ENCODE results near the gene ARID5A.

The ARID5A gene

DNA sequence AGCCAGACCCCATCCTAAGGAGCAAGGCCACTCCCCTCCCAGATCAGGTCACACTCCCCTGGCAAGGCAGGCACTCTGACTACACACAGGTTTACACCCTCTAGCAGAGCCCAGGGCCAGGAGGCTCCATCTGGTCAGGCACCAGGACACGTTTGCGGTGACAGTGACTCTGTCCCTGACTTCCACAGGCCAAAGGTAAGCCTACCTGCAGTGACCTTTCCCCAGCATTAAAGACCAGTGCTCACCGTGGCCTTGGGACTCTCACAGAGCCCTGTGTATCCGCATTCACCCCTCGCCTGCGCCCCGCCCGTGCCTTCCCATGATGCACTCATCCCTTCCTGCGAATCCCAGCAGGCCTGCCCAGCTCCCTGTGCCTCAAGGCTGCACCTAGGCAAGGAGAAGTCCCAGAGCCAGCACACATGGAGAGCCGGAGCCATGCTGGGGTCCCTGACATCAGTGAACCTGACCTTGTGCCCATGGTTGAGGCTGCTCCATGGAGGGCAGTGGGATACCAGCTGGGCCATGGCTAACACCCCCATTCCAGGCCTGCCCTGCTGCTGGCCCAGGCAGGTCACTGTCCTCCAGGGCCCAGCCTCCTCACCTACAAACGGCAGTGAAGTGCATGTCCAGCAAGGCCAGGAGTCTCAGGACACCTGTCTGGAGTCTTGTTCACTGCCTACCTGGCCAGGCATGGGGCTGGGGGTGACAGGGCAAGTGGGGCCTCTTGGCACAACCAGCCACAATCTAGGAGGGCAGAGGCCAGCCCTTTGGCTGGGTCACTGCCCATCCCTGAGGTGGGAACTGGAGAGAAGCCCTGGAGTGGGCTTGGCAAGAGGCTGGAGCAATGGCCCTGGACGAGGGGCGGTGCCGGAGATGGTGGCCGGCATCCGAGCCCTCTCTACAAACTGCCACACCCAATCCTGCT is 34.4 kb upstream of the ARID5A start:
- H3K4me3 Mint-ChIP-seq = peak overlapping the region; percentile 21
- DNase-seq (ENCODE audit: low spot score) = peak; percentile 2
- H3K36me3 Mint-ChIP-seq (ENCODE audit: low read depth) = no peaks in the 10 kb centered on the region
- H3K27ac Mint-ChIP-seq = peak overlapping the region; percentile 67
- peaks cover 13% of the 10 kb centered on the region for H3K4me1 Mint-ChIP-seq (ENCODE audit: low read depth)
- H3K9me3 Mint-ChIP-seq = no peaks in the 10 kb centered on the region
- H3K27me3 Mint-ChIP-seq (ENCODE audit: low read depth) = no peaks in the 10 kb centered on the region

DNA sequence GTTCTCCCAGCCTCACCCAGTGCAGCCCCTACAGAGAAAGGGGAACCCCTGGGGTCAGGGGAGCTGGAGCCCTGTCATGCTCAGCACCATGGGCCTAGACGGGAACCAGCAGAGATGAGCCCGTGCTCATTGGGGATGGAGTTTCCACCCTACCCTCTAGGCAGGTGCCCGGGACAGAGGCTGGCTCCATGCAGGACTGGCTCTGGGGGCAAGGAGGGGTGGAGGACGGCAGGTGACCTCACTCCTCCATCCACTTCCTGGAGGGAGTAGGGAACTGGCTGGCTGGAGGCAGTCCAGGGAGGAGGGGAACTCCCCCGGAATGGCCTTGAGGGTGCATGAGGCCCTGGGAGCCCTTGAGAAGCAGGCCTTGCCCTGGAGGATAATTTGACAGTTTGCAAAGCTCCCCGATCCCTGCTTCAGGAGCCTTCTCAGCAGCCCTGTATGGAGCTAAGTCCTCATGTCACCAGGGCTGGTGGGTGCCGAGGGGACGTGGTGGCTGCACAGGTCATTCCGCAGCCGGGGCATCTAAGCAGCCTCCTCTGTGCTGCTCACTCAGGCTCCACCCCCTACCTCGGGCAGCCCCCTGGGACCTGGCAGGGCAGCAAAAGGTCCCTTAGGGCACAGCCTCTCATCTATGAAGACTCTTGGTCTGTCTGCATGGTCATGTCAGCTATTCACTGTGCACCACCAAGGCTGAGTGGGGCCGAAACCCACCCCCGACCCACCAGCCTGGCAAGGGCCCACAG is 33.5 kb upstream of the ARID5A start:
- H3K27ac Mint-ChIP-seq = no peak overlapping the region
- H3K9me3 Mint-ChIP-seq = no peaks in the 10 kb centered on the region
- peaks cover 20% of the 10 kb centered on the region for H3K4me1 Mint-ChIP-seq (ENCODE audit: low read depth)
- no peaks in the 10 kb centered on the region for H3K27me3 Mint-ChIP-seq (ENCODE audit: low read depth)
- no peaks in the 10 kb centered on the region for H3K36me3 Mint-ChIP-seq (ENCODE audit: low read depth)
- peak; percentile 2 for DNase-seq (ENCODE audit: low spot score)
- H3K4me3 Mint-ChIP-seq = no peak overlapping the region

DNA sequence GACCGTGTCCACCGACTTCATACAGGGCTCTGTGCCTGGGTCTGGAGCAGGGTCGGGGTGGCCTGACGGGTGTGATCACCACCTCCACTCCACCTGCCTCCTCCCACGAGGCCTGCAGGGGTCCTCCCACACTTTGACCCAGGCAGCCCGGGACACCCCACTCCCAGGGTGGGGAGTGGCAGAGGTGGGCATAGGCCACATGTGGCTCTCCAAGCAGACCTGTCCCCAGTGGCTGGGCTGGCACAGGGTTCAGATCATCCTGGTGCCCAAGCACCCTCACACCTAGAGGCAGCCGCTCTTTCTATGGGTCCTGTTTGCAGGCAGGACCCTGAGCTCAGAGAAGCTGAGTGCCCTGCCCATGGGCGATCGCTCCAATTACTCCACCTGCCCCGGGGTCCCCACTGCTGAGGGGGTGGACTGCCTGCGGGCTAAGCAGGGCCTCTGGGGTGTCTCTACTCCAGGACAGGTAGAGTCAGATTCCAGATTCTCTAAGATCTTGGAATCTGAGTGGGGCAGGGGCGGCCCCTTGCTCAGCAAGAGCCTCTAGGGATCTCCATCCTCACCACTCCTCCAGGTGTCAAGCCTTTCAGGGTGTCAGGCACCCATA is 32.8 kb upstream of the ARID5A start:
- DNase-seq (ENCODE audit: low spot score) = no peak
- no peaks in the 10 kb centered on the region for H3K36me3 Mint-ChIP-seq (ENCODE audit: low read depth)
- peaks cover 21% of the 10 kb centered on the region for H3K4me1 Mint-ChIP-seq (ENCODE audit: low read depth)
- no peaks in the 10 kb centered on the region for H3K27me3 Mint-ChIP-seq (ENCODE audit: low read depth)
- H3K9me3 Mint-ChIP-seq = no peaks in the 10 kb centered on the region
- no peak overlapping the region for H3K4me3 Mint-ChIP-seq
- no peak overlapping the region for H3K27ac Mint-ChIP-seq

DNA sequence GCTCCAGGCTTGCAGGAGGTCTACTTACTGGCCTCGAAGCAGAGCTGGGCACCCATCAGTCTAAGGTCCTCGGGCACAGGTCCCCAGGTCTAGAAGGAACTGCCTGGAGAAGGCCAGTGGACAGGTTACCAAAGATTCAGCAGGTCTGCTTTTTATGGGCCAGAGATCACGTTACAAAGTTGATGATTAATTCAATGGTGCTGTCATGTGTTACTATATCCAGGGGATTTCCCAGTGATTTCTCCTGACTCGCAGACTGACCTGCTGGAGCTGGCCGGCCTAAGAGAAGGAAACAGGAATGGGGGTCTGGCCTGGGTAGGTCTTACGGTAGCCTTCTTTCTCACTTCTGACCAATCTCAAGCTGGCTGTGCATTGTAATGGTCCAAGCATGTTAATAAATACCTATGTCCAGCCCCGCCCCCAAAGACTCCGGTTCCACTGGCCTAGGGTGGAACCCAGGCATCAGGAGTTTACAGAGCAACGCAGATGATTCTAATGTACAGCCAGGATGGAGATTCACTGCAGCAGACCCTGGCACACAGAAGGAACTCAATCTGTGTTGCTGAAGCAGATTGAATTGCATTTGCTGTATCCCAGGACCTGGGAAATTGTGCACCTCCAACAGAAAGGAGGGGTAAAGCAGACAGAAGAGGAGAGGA is 31.2 kb upstream of the ARID5A start, which contains the start of gene NEURL3:
NEURL3 (minus strand) TSS at position 127 of the 659 bp plus-strand sequence; CDS start at position 56, 71 bp downstream.
- DNase-seq (ENCODE audit: low spot score) = no peak
- Mint-ChIP-seq H3K27me3 (ENCODE audit: low read depth) (no peaks in the 10 kb centered on the region), H3K27ac (no peak within 1 kb of the TSS), H3K4me1 (ENCODE audit: low read depth) (peaks cover 30% of the 10 kb centered on the region), H3K9me3 (no peaks in the 10 kb centered on the region), H3K4me3 (no peak within 1 kb of the TSS), H3K36me3 (ENCODE audit: low read depth) (no peaks in the 10 kb centered on the region)

DNA sequence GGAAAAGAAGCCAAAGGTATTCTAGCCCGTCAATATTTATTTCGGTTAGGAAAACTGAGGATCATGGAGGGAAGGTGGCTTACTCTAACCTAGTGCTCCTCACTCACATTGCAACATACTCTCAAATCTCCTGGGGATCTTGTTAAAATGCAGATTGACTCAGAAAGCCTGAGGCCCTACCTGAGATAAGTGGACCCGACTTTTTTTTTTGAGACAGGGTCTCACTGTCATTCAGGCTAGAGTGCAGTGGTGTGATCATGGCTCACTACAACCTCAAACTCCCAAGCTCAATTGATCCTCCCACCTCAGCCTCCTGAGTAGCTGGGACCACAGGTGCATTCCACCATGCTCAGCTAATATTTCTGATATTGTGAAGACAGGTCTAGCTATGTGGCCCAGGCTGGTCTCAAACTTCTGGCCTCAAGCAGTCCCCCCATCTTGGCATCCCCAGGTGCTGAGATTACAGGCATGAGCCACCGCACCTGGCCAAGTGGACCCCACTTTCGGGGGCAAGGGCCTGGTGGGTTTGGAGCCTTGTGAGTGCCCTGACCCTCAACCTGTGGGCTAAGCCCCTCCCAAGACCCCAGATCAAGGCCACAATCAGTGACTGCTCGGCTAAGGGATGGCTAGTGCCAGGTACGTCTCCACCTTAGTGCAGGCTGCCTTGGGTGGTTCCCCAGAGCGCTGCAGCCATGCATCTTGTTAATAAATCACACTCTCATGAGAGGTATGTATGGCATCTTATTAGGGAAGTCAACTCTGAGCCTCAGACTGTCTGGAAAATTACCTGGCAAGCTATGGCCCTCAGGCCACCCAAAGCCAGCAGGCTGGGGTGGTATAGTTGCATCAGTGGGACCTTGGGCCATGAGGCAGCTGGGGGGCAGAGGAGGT is 30.3 kb upstream of the ARID5A start:
- Mint-ChIP-seq H3K36me3 (ENCODE audit: low read depth) (no peaks in the 10 kb centered on the region), H3K4me1 (ENCODE audit: low read depth) (peaks cover 28% of the 10 kb centered on the region), H3K4me3 (no peak overlapping the region), H3K9me3 (no peaks in the 10 kb centered on the region), H3K27ac (no peak overlapping the region), H3K27me3 (ENCODE audit: low read depth) (no peaks in the 10 kb centered on the region)
- DNase-seq (ENCODE audit: low spot score) = no peak

DNA sequence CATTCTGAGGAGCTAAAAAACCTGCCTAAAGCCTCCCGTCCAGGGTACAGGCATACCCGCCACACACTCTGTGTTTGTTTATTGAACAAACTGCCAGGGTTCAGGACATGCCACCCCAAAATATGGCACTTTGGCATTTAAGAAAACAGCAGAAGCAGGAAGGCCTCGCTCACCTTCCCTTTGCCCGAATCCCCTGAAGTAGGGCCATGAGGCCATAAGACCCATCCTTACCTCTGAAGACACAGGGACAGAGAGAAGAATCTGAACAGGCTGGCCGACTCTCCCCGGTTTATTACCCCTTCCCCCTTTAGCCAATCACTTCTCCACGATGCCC is 29.7 kb upstream of the ARID5A start:
- no peaks in the 10 kb centered on the region for H3K27me3 Mint-ChIP-seq (ENCODE audit: low read depth)
- no peak overlapping the region for H3K4me3 Mint-ChIP-seq
- no peaks in the 10 kb centered on the region for H3K36me3 Mint-ChIP-seq (ENCODE audit: low read depth)
- no peak for DNase-seq (ENCODE audit: low spot score)
- peaks cover 22% of the 10 kb centered on the region for H3K4me1 Mint-ChIP-seq (ENCODE audit: low read depth)
- H3K9me3 Mint-ChIP-seq = no peaks in the 10 kb centered on the region
- no peak overlapping the region for H3K27ac Mint-ChIP-seq

DNA sequence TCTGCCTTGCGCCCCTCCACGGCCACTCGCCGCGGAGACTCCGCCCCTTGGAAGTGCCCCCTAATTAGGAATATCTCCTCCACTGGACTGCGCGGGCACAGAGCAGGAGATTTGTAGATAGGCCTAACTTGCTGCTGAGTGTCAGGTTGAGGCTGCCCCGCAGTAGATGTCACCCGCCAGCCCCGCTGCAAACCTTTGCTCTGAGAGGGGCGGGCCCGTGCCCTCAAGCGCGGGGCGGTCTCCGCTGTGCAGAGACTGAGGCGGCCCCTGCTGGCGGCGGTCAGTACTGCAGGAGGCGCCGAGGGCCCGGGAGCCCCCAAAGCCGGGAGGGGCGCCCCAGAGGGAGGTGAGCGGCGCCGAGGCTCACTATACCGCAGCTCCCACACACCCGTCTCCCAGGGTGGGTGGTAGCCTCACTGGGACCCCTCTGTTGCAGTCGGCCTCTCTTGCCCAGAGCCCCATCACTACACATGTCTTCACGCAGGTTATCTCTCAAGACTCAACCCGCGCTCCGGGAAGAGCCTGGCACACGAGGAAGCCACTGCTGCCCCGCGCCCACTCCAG is 28.5 kb upstream of the ARID5A start:
- no peak overlapping the region for H3K27ac Mint-ChIP-seq
- peak; percentile 83 for DNase-seq (ENCODE audit: low spot score)
- H3K4me1 Mint-ChIP-seq (ENCODE audit: low read depth) = peaks cover 19% of the 10 kb centered on the region
- no peaks in the 10 kb centered on the region for H3K36me3 Mint-ChIP-seq (ENCODE audit: low read depth)
- H3K9me3 Mint-ChIP-seq = no peaks in the 10 kb centered on the region
- H3K27me3 Mint-ChIP-seq (ENCODE audit: low read depth) = no peaks in the 10 kb centered on the region
- H3K4me3 Mint-ChIP-seq = peak overlapping the region; percentile 74

DNA sequence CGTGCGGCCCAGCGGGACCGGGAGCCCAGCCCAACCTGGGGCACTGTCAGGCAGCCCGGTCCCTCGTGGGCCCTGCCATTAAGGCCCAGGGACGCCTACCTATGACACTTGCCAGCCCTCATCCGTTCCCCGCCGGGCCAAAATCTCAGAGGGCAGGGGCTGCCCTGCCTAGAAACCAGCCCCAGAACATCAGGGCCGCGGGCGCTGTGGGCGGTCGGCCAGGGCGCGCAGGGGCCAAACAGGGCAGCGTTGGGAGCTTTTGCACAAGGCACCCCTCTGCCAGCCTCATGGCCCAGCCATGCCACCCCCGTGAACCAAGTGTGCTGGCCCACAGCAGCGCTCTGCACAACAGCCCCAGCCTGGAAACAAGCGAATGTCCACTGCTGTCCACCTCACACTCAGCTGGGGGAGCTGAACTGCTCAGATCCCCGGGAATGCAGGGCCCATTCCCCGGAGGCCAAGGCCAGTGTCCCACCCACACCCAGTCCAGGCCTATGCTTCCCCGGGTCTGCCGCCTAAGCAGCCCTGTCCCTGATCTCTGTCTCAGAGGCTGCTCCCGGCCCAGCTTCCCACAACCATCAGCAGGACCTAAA is 27.9 kb upstream of the ARID5A start:
- Mint-ChIP-seq H3K4me1 (ENCODE audit: low read depth) (peaks cover 19% of the 10 kb centered on the region), H3K27ac (no peak overlapping the region), H3K36me3 (ENCODE audit: low read depth) (no peaks in the 10 kb centered on the region), H3K4me3 (no peak overlapping the region), H3K9me3 (no peaks in the 10 kb centered on the region), H3K27me3 (ENCODE audit: low read depth) (no peaks in the 10 kb centered on the region)
- DNase-seq (ENCODE audit: low spot score) = no peak

DNA sequence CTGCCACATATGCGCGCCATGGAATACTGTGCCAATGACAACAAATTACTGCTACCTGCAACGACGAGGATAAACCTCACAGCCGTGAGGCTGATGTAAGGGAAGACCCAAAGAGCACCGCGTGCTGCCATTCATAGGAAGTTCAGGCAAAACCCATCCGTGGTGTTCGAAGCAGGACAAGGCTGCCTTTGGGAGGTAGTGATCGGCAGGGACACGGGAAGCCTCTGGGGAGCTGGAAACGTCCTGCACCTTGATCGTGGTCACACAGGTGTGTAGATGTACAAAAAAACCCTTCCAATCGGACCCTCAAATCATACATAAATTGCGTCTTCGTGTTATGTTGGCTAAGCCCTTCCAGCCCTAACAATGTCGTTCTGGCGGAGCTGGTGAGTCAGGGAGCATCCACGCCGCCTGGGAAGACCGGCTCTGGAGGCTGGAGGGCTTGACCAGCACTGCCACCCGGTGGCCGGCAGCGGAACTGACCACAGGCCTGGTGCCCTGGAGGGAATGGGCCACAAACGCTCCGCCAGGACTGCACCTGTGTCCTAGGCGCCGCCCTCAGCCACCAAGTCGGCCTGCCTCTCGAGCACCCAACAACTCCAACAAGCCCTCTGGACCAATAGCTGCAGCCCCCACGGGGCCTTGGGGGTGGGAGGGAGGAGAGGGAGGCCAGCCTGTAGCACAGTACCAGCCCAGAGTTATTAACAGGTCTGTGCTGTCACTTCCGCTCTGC is 27.3 kb upstream of the ARID5A start:
- no peak overlapping the region for H3K4me3 Mint-ChIP-seq
- H3K27ac Mint-ChIP-seq = no peak overlapping the region
- no peaks in the 10 kb centered on the region for H3K27me3 Mint-ChIP-seq (ENCODE audit: low read depth)
- H3K9me3 Mint-ChIP-seq = no peaks in the 10 kb centered on the region
- H3K36me3 Mint-ChIP-seq (ENCODE audit: low read depth) = no peaks in the 10 kb centered on the region
- DNase-seq (ENCODE audit: low spot score) = peak; percentile 59
- peaks cover 19% of the 10 kb centered on the region for H3K4me1 Mint-ChIP-seq (ENCODE audit: low read depth)

DNA sequence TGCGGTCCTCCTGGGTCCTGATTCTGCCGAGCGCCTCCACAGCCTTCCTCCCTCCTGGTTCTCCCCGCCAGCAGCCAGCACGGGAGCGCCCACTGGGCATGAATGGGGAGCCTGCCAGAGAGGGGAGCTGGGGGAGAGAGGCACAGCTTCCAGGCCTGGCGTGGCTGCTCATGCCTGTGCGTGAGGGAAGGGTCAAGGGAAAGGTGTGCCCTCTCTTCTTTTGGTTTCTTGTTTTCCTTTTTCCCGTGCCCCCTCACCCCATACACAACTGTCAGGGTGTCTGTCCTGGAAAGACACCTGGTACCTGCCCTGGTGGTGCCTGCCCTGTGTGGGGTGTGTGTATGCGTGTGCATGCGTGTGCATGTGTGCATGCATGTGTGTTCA is 26.7 kb upstream of the ARID5A start:
- no peak for DNase-seq (ENCODE audit: low spot score)
- no peaks in the 10 kb centered on the region for H3K9me3 Mint-ChIP-seq
- peaks cover 19% of the 10 kb centered on the region for H3K4me1 Mint-ChIP-seq (ENCODE audit: low read depth)
- H3K27ac Mint-ChIP-seq = no peak overlapping the region
- H3K27me3 Mint-ChIP-seq (ENCODE audit: low read depth) = no peaks in the 10 kb centered on the region
- H3K36me3 Mint-ChIP-seq (ENCODE audit: low read depth) = no peaks in the 10 kb centered on the region
- H3K4me3 Mint-ChIP-seq = no peak overlapping the region

DNA sequence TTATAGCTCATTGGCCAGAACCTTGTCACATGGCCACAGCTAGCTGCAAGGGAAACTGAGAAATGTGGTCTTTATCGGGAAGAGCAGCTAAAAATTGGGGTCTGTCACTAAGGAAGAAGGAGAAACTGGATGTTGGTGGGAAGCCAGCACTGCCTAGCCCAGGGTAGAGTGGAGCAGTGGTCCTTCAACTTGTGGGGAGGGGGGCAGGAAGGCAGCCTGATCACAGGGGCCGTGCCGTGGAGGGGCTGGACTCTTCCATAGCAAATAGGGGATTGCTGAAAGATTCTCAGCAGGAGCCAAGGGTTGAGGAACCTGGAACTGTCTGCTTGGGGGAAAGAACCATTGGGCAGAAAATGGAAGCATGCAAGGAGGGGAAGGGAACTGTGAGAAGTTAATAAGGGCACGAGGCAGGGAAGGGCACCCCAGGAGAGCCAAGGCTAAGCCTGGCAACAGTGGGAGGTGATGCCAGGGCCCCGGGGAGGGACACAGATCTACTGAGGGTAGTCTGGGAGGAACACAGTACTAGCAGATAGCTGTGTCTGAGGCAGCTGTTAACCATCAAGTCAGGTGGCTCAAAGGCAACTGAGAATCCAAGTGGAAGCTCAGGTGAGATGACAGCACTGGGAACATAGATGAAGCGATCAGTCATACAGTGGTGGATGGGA is 25.5 kb upstream of the ARID5A start:
- peaks cover 5% of the 10 kb centered on the region for H3K9me3 Mint-ChIP-seq
- no peaks in the 10 kb centered on the region for H3K27me3 Mint-ChIP-seq (ENCODE audit: low read depth)
- peaks cover 19% of the 10 kb centered on the region for H3K4me1 Mint-ChIP-seq (ENCODE audit: low read depth)
- no peak overlapping the region for H3K27ac Mint-ChIP-seq
- peaks cover 2% of the 10 kb centered on the region for H3K36me3 Mint-ChIP-seq (ENCODE audit: low read depth)
- no peak overlapping the region for H3K4me3 Mint-ChIP-seq
- no peak for DNase-seq (ENCODE audit: low spot score)

DNA sequence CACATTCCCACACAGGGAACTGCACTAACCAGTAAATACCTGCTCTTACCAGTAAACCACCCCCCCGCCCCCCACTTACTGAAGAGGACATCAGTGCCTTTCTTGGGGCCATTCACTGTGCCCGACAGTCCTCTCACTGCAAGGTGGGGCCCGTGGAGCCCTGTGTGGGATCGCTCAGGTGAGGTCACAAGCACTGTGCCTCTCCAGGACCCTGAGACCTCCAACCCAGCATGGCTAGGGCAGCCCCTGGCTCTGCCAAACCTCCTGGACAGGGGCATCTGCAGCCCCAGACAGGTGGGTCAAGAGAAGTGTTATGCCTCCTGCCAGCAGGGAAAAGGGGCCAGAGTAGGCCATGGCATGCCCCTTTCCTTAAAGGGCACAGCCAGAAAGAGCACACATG is 24.7 kb upstream of the ARID5A start:
- Mint-ChIP-seq H3K27ac (no peak overlapping the region), H3K36me3 (ENCODE audit: low read depth) (peaks cover 8% of the 10 kb centered on the region), H3K4me3 (no peak overlapping the region)

More for the DNA sequence above, 24.7 kb upstream of the ARID5A start:
- peaks cover 19% of the 10 kb centered on the region for H3K4me1 Mint-ChIP-seq (ENCODE audit: low read depth)
- no peak for DNase-seq (ENCODE audit: low spot score)
- H3K27me3 Mint-ChIP-seq (ENCODE audit: low read depth) = no peaks in the 10 kb centered on the region
- peaks cover 12% of the 10 kb centered on the region for H3K9me3 Mint-ChIP-seq

Data from T-helper 2 cell treated with Interferon-gamma antibody and Interleukin-4, amounts not matched to agents 5 μg/mL and 100 μg/mL, for 36 hours (primary cell).